ENCODE results near the gene FGFR2.

DNA sequence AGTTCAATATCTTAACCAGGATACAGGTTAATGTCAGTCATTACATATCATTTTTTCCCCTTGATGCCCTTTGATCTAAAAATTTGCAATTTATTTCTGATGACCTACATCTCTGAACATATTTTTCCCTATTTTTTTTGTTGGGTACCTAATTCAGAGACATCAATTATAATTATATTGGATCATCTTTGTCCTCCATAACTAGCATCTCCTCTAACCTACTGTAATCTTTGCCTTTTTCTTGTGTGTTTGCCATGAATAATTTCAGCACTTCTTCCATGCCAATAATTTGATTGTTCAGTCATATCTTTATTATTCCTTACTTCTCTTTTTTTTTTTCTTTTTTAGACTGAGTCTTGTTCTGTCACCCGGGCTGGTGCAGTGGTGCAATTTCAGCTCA is 39.2 kb upstream of the FGFR2 start:
- no peak for TF ChIP-seq TAF1 (conservative IDR thresholded peaks at IDR 0.05)
- no peak for TF ChIP-seq RXRA (IDR thresholded peaks at IDR 0.05)
- no peak for TF ChIP-seq YY1 (IDR thresholded peaks at IDR 0.05)

All from liver (tissue), 2 donors.